Measurements from ENCODE around the gene CFAP65.

The CFAP65 gene

DNA sequence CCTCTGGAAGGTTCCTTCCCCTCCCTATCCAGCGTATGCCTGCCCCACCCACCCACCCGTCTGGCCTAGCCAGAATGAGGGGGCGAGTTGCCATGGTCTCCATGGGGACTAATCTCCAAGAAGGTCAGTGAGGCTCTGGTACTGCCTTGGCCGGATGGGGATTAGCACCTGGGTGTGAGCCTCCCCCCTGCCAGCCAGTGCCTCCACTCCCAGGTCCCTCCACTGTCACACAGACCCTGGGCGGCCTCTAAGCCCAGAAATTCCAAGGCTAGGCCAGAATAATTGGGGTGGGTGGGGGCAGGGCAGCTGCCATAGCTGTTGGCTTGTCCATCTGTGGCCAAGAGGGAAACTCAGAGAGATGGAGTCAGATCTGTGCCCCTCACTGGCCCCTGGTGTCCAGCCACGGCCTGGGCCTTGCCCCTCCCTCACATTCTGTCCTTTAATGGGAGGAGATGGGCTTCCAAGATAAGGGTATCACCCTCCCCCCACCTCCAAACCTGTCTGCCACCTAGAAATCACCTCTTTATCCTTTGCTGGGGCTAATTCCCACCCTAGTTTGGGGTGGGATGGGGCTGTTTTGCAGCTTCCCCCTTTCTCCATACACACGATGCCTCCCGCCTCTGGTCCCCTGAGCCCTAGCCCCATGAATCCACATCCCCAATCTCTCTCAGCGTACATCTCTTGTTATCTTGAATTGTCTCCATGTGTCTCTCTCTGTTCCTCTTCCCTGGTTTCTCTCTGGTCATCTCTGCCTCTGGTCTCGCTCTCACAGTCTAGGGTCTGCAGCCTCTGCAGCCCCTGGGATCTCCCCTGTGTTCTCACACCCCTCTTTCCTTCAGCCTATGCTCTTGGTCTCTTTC is 42.1 kb downstream of the CFAP65 start:
- H3K27ac ChIP-seq (ENCODE audit: low read length): no peak overlapping the region
- no peaks in the 10 kb centered on the region for H4K20me1 ChIP-seq (ENCODE audit: insufficient read depth, low read length)
- peaks cover 10% of the 10 kb centered on the region for H3K4me1 ChIP-seq (ENCODE audit: low read length)
- H3K9me3 ChIP-seq (ENCODE audit: insufficient read depth, low read length): no peaks in the 10 kb centered on the region
- H3K27me3 ChIP-seq (ENCODE audit: low read depth, low read length): no peaks in the 10 kb centered on the region; the same call in 1 of the 2 replicates
- no peak overlapping the region for H3K4me3 ChIP-seq (ENCODE audit: low read length)
- peak overlapping the region; percentile 14; the same call in 1 of the 2 replicates for H3K4me2 ChIP-seq (ENCODE audit: low read length)
- no peak overlapping the region for H3K9ac ChIP-seq (ENCODE audit: low read length)
- no peak overlapping the region for H2AFZ ChIP-seq (ENCODE audit: low read depth, low read length)
- TF ChIP-seq EZH2phosphoT487 (IDR thresholded peaks at IDR 0.05; ENCODE audit: low read depth) (no peak), CTCF (IDR thresholded peaks at IDR 0.05; ENCODE audit: low read depth, low read length) (no peak)
- H3K79me2 ChIP-seq (ENCODE audit: low read length): no peaks in the 10 kb centered on the region
- H3K36me3 ChIP-seq (replicated peaks; ENCODE audit: low read depth, low read length): no peaks in the 10 kb centered on the region

DNA sequence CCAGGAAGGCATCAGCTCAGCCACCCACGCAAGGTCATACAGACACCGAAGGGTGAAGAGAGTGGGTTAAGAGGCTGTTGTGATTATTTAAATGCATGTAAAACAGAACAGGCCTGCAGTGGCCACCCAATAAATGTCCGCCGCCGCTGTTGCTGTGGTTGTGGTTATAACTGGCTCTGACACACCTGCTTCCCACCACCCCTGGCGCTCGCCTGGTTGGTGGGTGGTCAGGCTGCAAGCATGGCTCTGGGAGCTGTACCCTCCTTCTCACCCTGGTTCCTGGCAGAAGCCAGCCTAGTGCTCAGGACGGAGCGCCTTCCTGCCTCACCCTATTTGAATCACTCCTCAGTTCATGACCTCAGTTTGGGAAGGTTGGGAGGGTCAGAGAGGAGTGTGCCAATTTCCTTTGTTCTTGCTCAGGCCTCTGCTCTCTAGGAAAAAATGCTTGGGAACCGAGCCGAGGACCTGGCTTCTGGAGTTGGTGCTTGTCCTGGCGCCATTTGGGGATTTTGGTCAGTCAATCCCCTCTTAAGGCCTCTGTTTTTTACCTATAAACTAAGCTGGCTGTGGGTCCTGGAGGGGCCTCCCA is 42.8 kb downstream of the CFAP65 start:
- no peaks in the 10 kb centered on the region for H3K9me3 ChIP-seq (ENCODE audit: insufficient read depth, low read length)
- H3K79me2 ChIP-seq (ENCODE audit: low read length): no peaks in the 10 kb centered on the region
- no peak overlapping the region for H2AFZ ChIP-seq (ENCODE audit: low read depth, low read length)
- no peaks in the 10 kb centered on the region for H4K20me1 ChIP-seq (ENCODE audit: insufficient read depth, low read length)
- H3K4me1 ChIP-seq (ENCODE audit: low read length): peaks cover 10% of the 10 kb centered on the region
- H3K27ac ChIP-seq (ENCODE audit: low read length): no peak overlapping the region
- H3K4me3 ChIP-seq (ENCODE audit: low read length): no peak overlapping the region
- no peak overlapping the region for H3K9ac ChIP-seq (ENCODE audit: low read length)
- TF ChIP-seq EZH2phosphoT487 (IDR thresholded peaks at IDR 0.05; ENCODE audit: low read depth) (no peak), CTCF (IDR thresholded peaks at IDR 0.05; ENCODE audit: low read depth, low read length) (no peak)
- H3K36me3 ChIP-seq (replicated peaks; ENCODE audit: low read depth, low read length): no peaks in the 10 kb centered on the region
- no peak overlapping the region for H3K4me2 ChIP-seq (ENCODE audit: low read length)
- no peaks in the 10 kb centered on the region; the same call in 1 of the 2 replicates for H3K27me3 ChIP-seq (ENCODE audit: low read depth, low read length)

DNA sequence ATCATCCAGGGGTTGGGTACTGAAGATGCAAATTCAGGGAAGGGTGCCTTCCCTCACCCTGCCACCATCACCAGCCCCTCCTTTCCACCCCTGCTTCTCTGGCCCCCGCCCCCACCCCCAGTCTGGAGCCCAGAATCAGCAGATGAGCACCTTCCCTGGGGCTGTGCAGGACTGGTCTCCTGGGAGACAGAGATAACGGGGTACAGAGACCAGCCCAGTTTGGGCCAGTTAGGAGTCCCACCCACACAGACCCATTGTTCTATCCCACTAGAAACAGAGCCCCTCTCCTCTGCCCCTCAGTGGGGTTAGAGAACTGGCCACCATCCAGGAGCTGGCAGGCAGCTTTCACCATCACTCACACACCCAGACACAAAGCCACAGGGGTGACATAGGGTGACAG is 43.6 kb downstream of the CFAP65 start:
- no peak overlapping the region for H3K27ac ChIP-seq (ENCODE audit: low read length)
- H3K9me3 ChIP-seq (ENCODE audit: insufficient read depth, low read length): no peaks in the 10 kb centered on the region
- H3K27me3 ChIP-seq (ENCODE audit: low read depth, low read length): no peaks in the 10 kb centered on the region; the same call in 1 of the 2 replicates
- no peak overlapping the region for H3K4me2 ChIP-seq (ENCODE audit: low read length)
- no peak overlapping the region for H3K9ac ChIP-seq (ENCODE audit: low read length)
- TF ChIP-seq EZH2phosphoT487 (IDR thresholded peaks at IDR 0.05; ENCODE audit: low read depth) (no peak), CTCF (IDR thresholded peaks at IDR 0.05; ENCODE audit: low read depth, low read length) (no peak)
- H2AFZ ChIP-seq (ENCODE audit: low read depth, low read length): no peak overlapping the region
- no peaks in the 10 kb centered on the region for H4K20me1 ChIP-seq (ENCODE audit: insufficient read depth, low read length)
- H3K79me2 ChIP-seq (ENCODE audit: low read length): no peaks in the 10 kb centered on the region
- H3K4me3 ChIP-seq (ENCODE audit: low read length): no peak overlapping the region
- H3K36me3 ChIP-seq (replicated peaks; ENCODE audit: low read depth, low read length): no peaks in the 10 kb centered on the region
- H3K4me1 ChIP-seq (ENCODE audit: low read length): peaks cover 10% of the 10 kb centered on the region

DNA sequence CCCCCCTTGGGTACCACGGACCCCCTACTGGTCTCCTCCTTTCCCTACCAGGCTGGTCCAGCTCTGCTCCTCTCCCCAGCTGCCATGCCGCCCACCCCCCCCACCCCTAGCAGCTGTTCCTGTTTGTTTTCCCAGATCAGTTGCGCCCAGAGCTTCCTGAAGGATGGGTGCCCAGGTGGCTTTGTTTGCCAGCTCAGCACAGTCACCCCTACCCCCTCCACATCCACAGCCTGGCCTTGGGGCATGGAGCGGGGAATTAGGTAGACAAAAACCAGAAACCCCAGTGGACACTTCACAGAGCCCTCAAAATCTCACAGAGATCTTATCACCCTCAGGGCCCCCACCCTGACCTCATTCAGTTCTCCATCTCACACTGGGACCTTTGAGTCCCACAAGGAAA is 44.4 kb downstream of the CFAP65 start:
- H3K79me2 ChIP-seq (ENCODE audit: low read length): no peaks in the 10 kb centered on the region
- H2AFZ ChIP-seq (ENCODE audit: low read depth, low read length): no peak overlapping the region
- H3K9me3 ChIP-seq (ENCODE audit: insufficient read depth, low read length): no peaks in the 10 kb centered on the region
- no peaks in the 10 kb centered on the region; the same call in 1 of the 2 replicates for H3K27me3 ChIP-seq (ENCODE audit: low read depth, low read length)
- H3K36me3 ChIP-seq (replicated peaks; ENCODE audit: low read depth, low read length): no peaks in the 10 kb centered on the region
- no peak overlapping the region for H3K4me2 ChIP-seq (ENCODE audit: low read length)
- H3K9ac ChIP-seq (ENCODE audit: low read length): no peak overlapping the region
- no peaks in the 10 kb centered on the region for H4K20me1 ChIP-seq (ENCODE audit: insufficient read depth, low read length)
- H3K4me1 ChIP-seq (ENCODE audit: low read length): peaks cover 10% of the 10 kb centered on the region
- TF ChIP-seq CTCF (IDR thresholded peaks at IDR 0.05; ENCODE audit: low read depth, low read length) (no peak), EZH2phosphoT487 (IDR thresholded peaks at IDR 0.05; ENCODE audit: low read depth) (no peak)
- H3K4me3 ChIP-seq (ENCODE audit: low read length): no peak overlapping the region
- H3K27ac ChIP-seq (ENCODE audit: low read length): no peak overlapping the region

Data from OCI-LY3 (cell line).